Caco-2 (cell line): ENCODE data around the gene GNB5. TPM values are rescaled to one million over a fixed set of nuclear protein-coding genes. Genes with fewer than 3 reads are reported as not detected.

Experiments used
- BruUV-seq: library from RNA; stranded (reverse); fragments of 400-500 nt; replicated peaks from 2 replicates; lab custom pipeline; 2021; lab: Mats Ljungman, UMichigan
- CTCF ChIA-PET: fragments of 300-600 bp; sonication (Branson Sonifier 250); formaldehyde crosslinking; loops from one replicate; lab custom pipeline; 2022; ENCODE audit warnings: antibody characterized with exemption; lab: Charles Lee
- POLR2A ChIA-PET: fragments of 300-600 bp; sonication (Branson Sonifier 250); formaldehyde crosslinking; loops from one replicate; lab custom pipeline; 2022; ENCODE audit warnings: antibody characterized with exemption; lab: Charles Lee
- DNase-seq, 2 experiments: peaks; one replicate each; pipeline versions ENCODE4 v3.0.0 to v3.0.0-alpha.2; 2020 to 2022
- H3K27me3 ChIP-seq: replicated peaks from 2 replicates; pipeline ENCODE4 v1.6.0; 2011; ENCODE audit warnings: low read length; ENCODE audit not compliant: control insufficient read depth, insufficient read depth
- H3K36me3 ChIP-seq: 2 replicates; pipeline ENCODE4 v1.5.1; 2011; ENCODE audit warnings: low read length; ENCODE audit not compliant: control insufficient read depth, insufficient read depth
- H3K4me1 ChIP-seq: fragments of 250-450 bp; sonication (Bioruptor Pico); 2 replicates; pipeline ENCODE4 v1.5.1; 2020; ENCODE audit warnings: mild to moderate bottlenecking
- H3K4me3 ChIP-seq: 2 replicates; pipeline ENCODE4 v1.5.1; 2011; ENCODE audit warnings: low read depth, mild to moderate bottlenecking, control low read depth, low read length
- H3K9me3 ChIP-seq: fragments of 250-450 bp; sonication (Bioruptor Pico); 2 replicates; pipeline ENCODE4 v1.5.1; 2020; ENCODE audit warnings: mild to moderate bottlenecking, moderate library complexity
- H3K27ac Mint-ChIP-seq: one replicate; pipeline ENCODE4 v1.8.0; 2022; ENCODE audit warnings: mixed read lengths; ENCODE audit not compliant: unreplicated experiment
- H3K27me3 Mint-ChIP-seq: one replicate; pipeline ENCODE4 v1.8.0; 2022; ENCODE audit warnings: mixed read lengths; ENCODE audit not compliant: insufficient read depth, unreplicated experiment
- H3K36me3 Mint-ChIP-seq: one replicate; pipeline ENCODE4 v1.8.0; 2022; ENCODE audit warnings: mild to moderate bottlenecking, mixed read lengths; ENCODE audit not compliant: insufficient read depth, unreplicated experiment
- H3K4me1 Mint-ChIP-seq: one replicate; pipeline ENCODE4 v1.8.0; 2022; ENCODE audit warnings: low read depth, mixed read lengths; ENCODE audit not compliant: unreplicated experiment
- H3K4me3 Mint-ChIP-seq: one replicate; pipeline ENCODE4 v1.8.0; 2022; ENCODE audit warnings: mild to moderate bottlenecking, moderate library complexity, mixed read lengths; ENCODE audit not compliant: unreplicated experiment
- H3K9me3 Mint-ChIP-seq: one replicate; pipeline ENCODE4 v1.8.0; 2022; ENCODE audit warnings: mixed read lengths; ENCODE audit not compliant: unreplicated experiment
- intact Hi-C: fragments of 100-400 bp; cut with micrococcal nuclease; formaldehyde crosslinking; loops from one replicate; pipeline ENCODE4 v1.10.0; 2022; ENCODE audit not compliant: unreplicated experiment
- total RNA-seq: library from RNA; stranded (reverse); gene quantifications from 2 replicates; pipeline ENCODE4 v1.2.3, GENCODE V29; 2022
- TF ChIP-seq, protein P1 (sequence below), 2 experiments: fragments of 200-600 bp in 1 of 2; IDR thresholded peaks; 1 replicate in 1 of 2; 2 replicates in 1 of 2; pipeline versions ENCODE4 v1.5.1 to v1.8.0; 2011 to 2022; ENCODE audit warnings: antibody characterized with exemption in 1 of 2, control low read depth in 1 of 2, inconsistent platforms in 1 of 2, low read depth in 1 of 2, low read length in 1 of 2, mild to moderate bottlenecking in 1 of 2, moderate library complexity in 1 of 2; ENCODE audit not compliant: insufficient read depth in 1 of 2, severe bottlenecking in 1 of 2, unreplicated experiment in 1 of 2

The GNB5 gene
- total RNA-seq, 1 experiment from 2014 or later: 23.2 TPM

DNA sequence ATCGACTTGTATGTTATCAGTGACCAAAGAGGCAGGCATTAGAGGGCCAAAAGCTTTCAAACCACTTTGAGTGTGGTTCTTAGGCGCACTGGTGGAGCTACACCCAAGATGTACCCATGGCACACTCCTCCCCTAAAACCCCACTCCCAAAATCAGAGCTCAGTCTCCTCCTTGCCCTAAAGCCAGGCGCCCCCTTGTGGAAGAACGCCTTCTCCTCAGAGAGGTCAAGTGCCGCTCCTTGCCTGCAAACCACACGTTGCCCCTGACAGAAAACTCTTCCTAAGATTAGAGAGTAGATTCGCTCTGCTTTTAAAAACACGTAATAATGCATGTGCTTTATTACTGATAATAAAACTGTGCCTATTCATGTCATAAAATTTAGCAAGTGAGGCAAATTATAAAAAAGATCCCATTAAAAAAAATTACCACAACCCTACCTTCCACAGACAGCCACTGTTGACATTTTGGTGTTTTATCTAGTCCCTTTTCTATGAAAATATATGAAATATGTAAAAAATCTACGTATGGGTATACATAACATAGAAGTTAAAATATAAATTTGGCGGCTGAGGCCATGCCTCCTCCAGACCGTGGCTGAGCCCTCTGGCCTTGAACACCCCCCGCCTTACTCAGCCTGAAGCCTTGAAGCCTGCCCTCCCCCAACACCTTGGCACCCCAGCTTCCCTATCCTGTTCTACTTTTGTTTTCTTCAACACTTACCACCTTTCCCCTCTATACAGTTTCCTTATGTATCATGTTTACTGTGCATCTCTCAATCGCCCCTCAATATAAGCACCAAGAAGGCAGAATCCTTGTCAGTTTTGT, 112.1 kb downstream of the GNB5 start:
- peak; percentile 75 to 85 for DNase-seq
- BruUV-seq: no TSS peak
- ChIA-PET POLR2A (no interaction called here), CTCF (interaction anchor here (0.6 to 2.3 kb wide), 10 partner anchors 10 to 129 kb away, joined by 3 to 8 read pairs (median 4); partner anchors contain the start of gene LEO1)
- Mint-ChIP-seq H3K4me3 (no peak overlapping the region), H3K27me3 (no peaks in the 10 kb centered on the region), H3K9me3 (no peaks in the 10 kb centered on the region), H3K27ac (no peak overlapping the region), H3K4me1 (peaks cover 8% of the 10 kb centered on the region), H3K36me3 (no peaks in the 10 kb centered on the region)
- no peak overlapping the region for H3K4me3 ChIP-seq
- TF ChIP-seq, protein P1, sequence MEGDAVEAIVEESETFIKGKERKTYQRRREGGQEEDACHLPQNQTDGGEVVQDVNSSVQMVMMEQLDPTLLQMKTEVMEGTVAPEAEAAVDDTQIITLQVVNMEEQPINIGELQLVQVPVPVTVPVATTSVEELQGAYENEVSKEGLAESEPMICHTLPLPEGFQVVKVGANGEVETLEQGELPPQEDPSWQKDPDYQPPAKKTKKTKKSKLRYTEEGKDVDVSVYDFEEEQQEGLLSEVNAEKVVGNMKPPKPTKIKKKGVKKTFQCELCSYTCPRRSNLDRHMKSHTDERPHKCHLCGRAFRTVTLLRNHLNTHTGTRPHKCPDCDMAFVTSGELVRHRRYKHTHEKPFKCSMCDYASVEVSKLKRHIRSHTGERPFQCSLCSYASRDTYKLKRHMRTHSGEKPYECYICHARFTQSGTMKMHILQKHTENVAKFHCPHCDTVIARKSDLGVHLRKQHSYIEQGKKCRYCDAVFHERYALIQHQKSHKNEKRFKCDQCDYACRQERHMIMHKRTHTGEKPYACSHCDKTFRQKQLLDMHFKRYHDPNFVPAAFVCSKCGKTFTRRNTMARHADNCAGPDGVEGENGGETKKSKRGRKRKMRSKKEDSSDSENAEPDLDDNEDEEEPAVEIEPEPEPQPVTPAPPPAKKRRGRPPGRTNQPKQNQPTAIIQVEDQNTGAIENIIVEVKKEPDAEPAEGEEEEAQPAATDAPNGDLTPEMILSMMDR (IDR thresholded peaks at IDR 0.05; ENCODE audit: insufficient read depth in 1 of 2, low read depth in 1 of 2, low read length in 1 of 2, severe bottlenecking in 1 of 2, unreplicated experiment in 1 of 2): peak; percentile 67 to 85
- no peaks in the 10 kb centered on the region for H3K36me3 ChIP-seq
- H3K4me1 ChIP-seq: no peaks in the 10 kb centered on the region
- no peaks in the 10 kb centered on the region for H3K9me3 ChIP-seq
- H3K27me3 ChIP-seq: no peaks in the 10 kb centered on the region
- intact Hi-C loops: loop anchor here (1.0 to 5.0 kb wide), 3 partner anchors 33 to 296 kb away; partner anchors contain the start of gene BCL2L10

DNA sequence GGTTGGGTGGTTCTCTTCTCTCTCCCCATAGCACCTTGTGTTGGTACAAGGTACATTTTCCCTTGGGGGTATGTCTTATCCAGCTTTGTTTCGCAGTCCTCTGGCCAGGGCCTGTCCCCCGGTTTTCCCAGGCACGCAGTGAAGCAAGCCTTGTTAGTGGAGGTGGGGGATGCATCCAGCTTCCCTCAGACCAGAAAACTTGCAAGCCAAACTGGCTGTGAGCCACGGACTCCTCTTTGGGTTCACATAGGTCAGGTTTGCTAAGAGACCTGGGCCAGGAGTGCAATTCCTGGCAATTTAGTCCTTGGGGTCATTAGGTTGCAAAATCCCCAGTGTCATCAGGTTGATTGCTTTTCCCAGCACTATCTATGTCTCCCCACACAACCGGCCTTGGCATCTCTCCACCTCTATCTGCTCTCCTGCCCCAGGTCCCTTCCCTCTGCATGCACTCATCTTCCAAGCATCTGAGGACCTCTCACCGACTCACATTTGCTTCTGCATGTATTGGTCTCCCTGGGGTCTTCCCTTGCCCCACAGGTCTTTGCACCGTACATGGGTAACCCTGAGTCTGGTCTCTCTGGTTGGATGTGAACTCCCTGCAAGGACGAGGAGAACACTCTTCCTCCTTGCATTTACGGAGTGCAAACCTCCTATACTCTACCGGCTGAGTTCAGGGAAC, 112.9 kb downstream of the GNB5 start:
- CTCF ChIA-PET: interaction anchor here (0.9 to 2.3 kb wide), 9 partner anchors 9 to 130 kb away, joined by 3 to 8 read pairs (median 5); partner anchors contain the start of gene LEO1
- Histone ChIP-seq H3K4me3 (no peak overlapping the region), H3K27me3 (no peaks in the 10 kb centered on the region), H3K36me3 (no peaks in the 10 kb centered on the region), H3K4me1 (no peaks in the 10 kb centered on the region), H3K9me3 (no peaks in the 10 kb centered on the region)
- TF ChIP-seq, protein P1 (IDR thresholded peaks at IDR 0.05; ENCODE audit: insufficient read depth in 1 of 2, low read depth in 1 of 2, low read length in 1 of 2, severe bottlenecking in 1 of 2, unreplicated experiment in 1 of 2): no peak
- Mint-ChIP-seq H3K4me1 (peaks cover 8% of the 10 kb centered on the region), H3K9me3 (no peaks in the 10 kb centered on the region), H3K27me3 (no peaks in the 10 kb centered on the region), H3K27ac (no peak overlapping the region), H3K36me3 (no peaks in the 10 kb centered on the region), H3K4me3 (no peak overlapping the region)
- DNase-seq: no peak
- BruUV-seq: no TSS peak
- intact Hi-C loops: loop anchor here (2.0 to 5.0 kb wide), 2 partner anchors 34 to 296 kb away; partner anchors contain the start of gene BCL2L10
- POLR2A ChIA-PET: no interaction called here
